Activated T-cell treated with anti-CD3 and anti-CD28 coated beads for 24 hours (primary cell): ENCODE results near the gene ALLC.
"Not testable (repeated sequence)": the region's sequence is repeated elsewhere in the genome, so short reads cannot be mapped to it uniquely, and the experiment has no call there.

Source experiments
- DNase-seq: peaks from one replicate; pipeline ENCODE4 v3.0.0-alpha.2; 2020; ENCODE audit warnings: low read depth

ALLC gene

GRCh38 chr2:3655871-3656761 lies 1.9 kb upstream of the ALLC start:
- no peak for DNase-seq

- no peak for DNase-seq
Observed at GRCh38 chr2:3656762-3657721, 958 bp upstream of the ALLC start.

GRCh38 chr2:3659447-3660432 lies 1.7 kb downstream of the ALLC start:
- no peak for DNase-seq

- DNase-seq = not testable (repeated sequence)
Observed at GRCh38 chr2:3660640-3661039, 2.6 kb downstream of the ALLC start.

GRCh38 chr2:3661149-3661660 lies 3.2 kb downstream of the ALLC start:
- no peak for DNase-seq

GRCh38 chr2:3662239-3662638 lies 4.2 kb downstream of the ALLC start:
- no peak for DNase-seq

- no peak for DNase-seq
Observed at GRCh38 chr2:3664118-3664517, 6.1 kb downstream of the ALLC start.

GRCh38 chr2:3664925-3665324 lies 6.9 kb downstream of the ALLC start:
- DNase-seq = no peak

- no peak for DNase-seq
Observed at GRCh38 chr2:3665886-3666612, 8.0 kb downstream of the ALLC start.

- no peak for DNase-seq
Observed at GRCh38 chr2:3666613-3666975, 8.6 kb downstream of the ALLC start.

- DNase-seq = no peak
Observed at GRCh38 chr2:3667151-3667631, 9.2 kb downstream of the ALLC start.

- DNase-seq = no peak
Observed at GRCh38 chr2:3669656-3670055, 11.7 kb downstream of the ALLC start.

GRCh38 chr2:3670376-3670775 lies 12.4 kb downstream of the ALLC start:
- DNase-seq = no peak

GRCh38 chr2:3670941-3671340 lies 12.9 kb downstream of the ALLC start:
- DNase-seq = no peak

- DNase-seq = no peak
Observed at GRCh38 chr2:3672861-3673678, 15.1 kb downstream of the ALLC start.

- DNase-seq = no peak
Observed at GRCh38 chr2:3674066-3674845, 16.3 kb downstream of the ALLC start.

GRCh38 chr2:3675687-3676086 lies 17.7 kb downstream of the ALLC start:
- no peak for DNase-seq

GRCh38 chr2:3677436-3677835 lies 19.4 kb downstream of the ALLC start:
- no peak for DNase-seq

GRCh38 chr2:3678212-3678611 lies 20.2 kb downstream of the ALLC start:
- DNase-seq = no peak
